ENCODE measurements around the gene KRT83.

Gene KRT83

DNA sequence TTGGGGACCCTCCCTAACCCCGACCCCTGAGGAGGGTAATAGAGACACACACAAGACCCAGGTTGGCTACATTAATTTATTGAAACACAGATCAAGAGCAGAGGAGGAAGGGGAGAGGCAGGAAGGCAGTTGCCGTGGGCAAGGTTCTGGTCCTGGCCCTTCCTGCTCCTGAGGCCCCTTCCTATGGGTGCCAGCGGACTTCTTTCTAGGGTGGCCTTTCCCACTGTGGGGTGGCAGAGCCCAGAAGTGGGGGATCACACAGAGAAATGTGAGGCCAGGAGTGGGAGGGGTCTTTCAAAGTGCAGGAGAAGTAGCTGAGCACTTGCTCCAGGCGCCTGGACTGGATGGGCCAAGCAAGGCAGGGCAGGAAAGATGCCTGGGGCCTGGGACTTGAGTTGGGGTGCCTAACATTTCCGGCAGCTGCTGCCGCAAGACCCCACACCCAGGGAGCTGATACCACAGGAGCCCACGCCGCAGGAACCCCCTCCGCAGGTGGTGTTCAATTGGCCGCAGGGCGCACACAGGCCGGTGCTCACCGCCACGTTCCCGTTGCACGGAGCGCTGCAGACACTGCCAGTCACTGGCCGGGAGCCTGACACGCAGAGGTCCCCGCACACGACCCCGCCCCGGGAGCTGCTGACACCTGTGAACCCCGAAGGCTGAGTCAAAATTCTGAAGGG is 35.2 kb downstream of the KRT83 start:
- no peak for DNase-seq (ENCODE audit: low read depth)
- TF ChIP-seq, protein P1, sequence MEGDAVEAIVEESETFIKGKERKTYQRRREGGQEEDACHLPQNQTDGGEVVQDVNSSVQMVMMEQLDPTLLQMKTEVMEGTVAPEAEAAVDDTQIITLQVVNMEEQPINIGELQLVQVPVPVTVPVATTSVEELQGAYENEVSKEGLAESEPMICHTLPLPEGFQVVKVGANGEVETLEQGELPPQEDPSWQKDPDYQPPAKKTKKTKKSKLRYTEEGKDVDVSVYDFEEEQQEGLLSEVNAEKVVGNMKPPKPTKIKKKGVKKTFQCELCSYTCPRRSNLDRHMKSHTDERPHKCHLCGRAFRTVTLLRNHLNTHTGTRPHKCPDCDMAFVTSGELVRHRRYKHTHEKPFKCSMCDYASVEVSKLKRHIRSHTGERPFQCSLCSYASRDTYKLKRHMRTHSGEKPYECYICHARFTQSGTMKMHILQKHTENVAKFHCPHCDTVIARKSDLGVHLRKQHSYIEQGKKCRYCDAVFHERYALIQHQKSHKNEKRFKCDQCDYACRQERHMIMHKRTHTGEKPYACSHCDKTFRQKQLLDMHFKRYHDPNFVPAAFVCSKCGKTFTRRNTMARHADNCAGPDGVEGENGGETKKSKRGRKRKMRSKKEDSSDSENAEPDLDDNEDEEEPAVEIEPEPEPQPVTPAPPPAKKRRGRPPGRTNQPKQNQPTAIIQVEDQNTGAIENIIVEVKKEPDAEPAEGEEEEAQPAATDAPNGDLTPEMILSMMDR (conservative IDR thresholded peaks at IDR 0.05; ENCODE audit: low read depth, low read length), result no peak
- no peak overlapping the region for H3K4me3 ChIP-seq (ENCODE audit: low read length)

DNA sequence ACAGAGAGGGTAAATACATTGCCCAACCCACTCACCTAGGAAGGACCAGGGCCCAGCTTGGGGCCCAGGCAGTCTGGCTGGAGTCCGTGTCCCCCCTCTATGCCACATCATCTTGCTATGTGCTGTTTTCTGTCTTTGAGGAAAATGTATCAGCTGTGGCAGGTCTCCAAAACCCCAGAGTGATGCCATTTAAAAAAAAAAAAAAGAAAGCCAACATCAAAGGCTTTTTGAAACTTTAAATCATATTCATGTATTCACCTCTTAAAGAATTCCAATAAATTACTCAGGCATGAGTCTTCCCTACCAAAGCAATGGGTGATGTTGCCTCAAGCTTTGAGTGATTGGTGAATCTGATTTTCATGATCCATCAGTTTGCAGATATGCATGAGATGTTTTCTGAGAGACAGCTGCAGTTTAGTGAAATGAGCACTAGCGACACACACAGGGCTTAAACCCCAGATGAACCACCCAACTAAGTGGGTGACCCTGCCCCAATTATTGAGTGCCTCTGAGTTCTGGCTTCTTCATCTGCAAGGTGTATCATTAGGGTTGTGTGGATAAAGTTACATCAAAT is 35.9 kb downstream of the KRT83 start:
- no peak overlapping the region for H3K4me3 ChIP-seq (ENCODE audit: low read length)
- no peak for DNase-seq (ENCODE audit: low read depth)
- TF ChIP-seq, protein P1 (conservative IDR thresholded peaks at IDR 0.05; ENCODE audit: low read depth, low read length), result no peak

DNA sequence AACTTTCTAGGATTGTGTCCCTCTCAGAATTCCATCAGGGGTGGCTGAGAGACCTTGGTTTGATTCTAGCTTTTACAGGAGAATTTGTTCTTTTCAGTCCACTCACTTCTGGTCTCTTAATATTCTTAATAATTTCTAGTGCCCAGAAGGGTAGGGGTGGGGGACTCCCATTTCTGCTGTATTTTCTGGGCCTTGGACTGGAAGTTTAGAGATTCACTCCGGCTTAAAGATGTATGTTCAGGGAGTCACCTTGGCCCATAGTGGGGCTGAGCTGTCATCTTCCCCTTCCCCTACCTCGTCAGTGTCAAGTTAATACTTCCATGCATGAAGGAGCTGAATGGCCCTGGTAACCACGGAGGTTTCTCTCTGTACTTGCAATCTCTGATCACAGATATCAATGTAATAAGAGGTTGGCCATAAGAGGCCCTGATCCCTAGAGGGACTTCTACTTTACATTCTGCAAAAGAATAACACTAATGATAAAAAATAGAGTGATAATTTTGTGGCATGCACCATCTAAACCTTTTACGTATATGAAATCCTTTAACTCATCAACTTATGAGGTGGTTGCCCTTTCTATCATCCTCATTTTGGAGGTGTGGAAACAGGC is 36.5 kb downstream of the KRT83 start:
- no peak for DNase-seq (ENCODE audit: low read depth)
- TF ChIP-seq, protein P1 (conservative IDR thresholded peaks at IDR 0.05; ENCODE audit: low read depth, low read length), result no peak
- no peak overlapping the region for H3K4me3 ChIP-seq (ENCODE audit: low read length)

GRCh38 chr12:52280796-52281560 is 40.2 kb downstream of the KRT83 start:
- H3K4me3 ChIP-seq (ENCODE audit: low read length), result no peak overlapping the region
- TF ChIP-seq, protein P1 (conservative IDR thresholded peaks at IDR 0.05; ENCODE audit: low read depth, low read length), result no peak
- peak; percentile 95 for DNase-seq (ENCODE audit: low read depth)

DNA sequence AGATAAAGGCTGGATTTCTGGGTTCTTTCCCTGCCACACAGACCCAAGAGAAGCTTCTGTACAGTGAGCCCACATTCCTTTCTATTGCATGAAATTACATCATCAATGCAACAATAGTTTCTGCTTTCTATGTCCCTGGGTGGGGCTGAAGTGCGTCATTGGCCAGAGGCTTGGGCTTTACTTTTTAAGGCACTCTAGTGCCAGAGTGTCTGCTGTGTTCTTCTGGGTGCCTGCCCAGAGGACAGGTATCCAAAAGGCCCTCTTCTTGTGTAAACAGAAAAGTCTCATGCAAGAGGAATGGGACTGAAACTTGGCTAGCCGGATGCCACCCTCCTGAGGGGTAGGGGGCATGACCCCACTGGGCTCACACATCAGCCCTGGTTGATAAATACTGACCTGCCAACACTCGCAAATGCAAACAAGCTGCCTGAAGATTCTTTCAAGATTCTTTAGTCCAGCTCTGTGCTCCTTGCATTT is 40.8 kb downstream of the KRT83 start:
- H3K4me3 ChIP-seq (ENCODE audit: low read length), result no peak overlapping the region

DNA sequence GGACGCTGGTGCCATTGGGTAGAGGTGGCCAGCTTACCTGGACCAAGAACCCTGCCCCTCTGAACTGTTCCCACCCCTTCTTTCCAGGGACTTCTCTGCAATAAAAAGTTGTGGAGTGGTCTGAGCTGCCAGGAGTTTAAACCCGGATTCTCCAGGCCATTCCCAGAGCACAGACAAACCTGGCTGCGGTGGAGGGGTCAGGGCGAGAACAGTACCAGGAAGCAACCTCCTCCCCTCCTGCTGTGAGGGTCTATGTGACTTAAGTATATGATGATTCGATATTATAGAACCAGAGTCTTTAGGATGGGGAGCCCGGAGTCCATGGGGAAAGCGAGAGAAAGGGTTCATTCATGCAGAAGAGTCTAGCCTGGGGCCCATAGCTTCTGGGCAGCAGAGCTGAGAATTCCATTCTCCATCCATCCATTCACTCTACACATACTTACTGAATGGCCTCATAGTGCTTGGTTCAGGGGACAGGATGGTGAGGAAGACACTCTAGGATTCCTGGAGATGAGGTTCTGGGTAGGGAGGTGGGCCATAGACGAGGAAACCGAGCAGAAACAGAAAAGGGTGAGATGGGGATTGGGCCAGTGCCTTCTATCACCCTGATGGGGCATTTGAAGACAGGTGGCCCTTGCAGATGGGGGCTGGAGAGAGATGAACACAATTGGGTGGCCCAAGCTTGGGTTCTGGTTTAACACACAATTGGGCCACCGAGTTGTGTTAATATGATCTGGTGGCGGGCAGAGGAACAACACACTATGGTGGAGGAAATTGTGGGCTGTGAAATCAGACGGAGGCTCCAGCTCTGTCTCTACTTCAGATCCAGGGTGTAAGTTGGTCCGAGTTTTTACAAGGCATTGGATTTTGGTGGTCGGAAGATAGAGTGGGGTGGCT is 41.5 kb downstream of the KRT83 start:
- DNase-seq (ENCODE audit: low read depth), result no peak
- TF ChIP-seq, protein P1 (conservative IDR thresholded peaks at IDR 0.05; ENCODE audit: low read depth, low read length), result no peak
- H3K4me3 ChIP-seq (ENCODE audit: low read length), result no peak overlapping the region

More for the DNA sequence above, 40.8 kb downstream of the KRT83 start:
- TF ChIP-seq, protein P1 (conservative IDR thresholded peaks at IDR 0.05; ENCODE audit: low read depth, low read length), result no peak
- DNase-seq (ENCODE audit: low read depth), result peak; percentile 91

Data from retinal pigment epithelial cell (primary cell).